Non-pigmented ciliary epithelial cell (primary cell): ENCODE data around the gene ATG7.
"Not testable (repeated sequence)": the region's sequence is repeated elsewhere in the genome, so short reads cannot be mapped to it uniquely, and the experiment has no call there.

Experiments
- DNase-seq: peaks from one replicate; pipeline ENCODE4 v3.0.0-alpha.2; 2010; ENCODE audit warnings: low read depth

Gene ATG7

GRCh38 chr3:11592445-11593298, 320.5 kb downstream of the ATG7 start:
- no peak for DNase-seq

- DNase-seq: no peak
Observed at GRCh38 chr3:11593318-11594034, 321.3 kb downstream of the ATG7 start.

GRCh38 chr3:11595024-11595423, 322.8 kb downstream of the ATG7 start:
- not testable (repeated sequence) for DNase-seq

- no peak for DNase-seq
Observed at GRCh38 chr3:11596387-11596786, 324.2 kb downstream of the ATG7 start.

GRCh38 chr3:11600501-11601282, 328.5 kb downstream of the ATG7 start:
- peak; percentile 97 for DNase-seq

GRCh38 chr3:11601446-11602238, 329.4 kb downstream of the ATG7 start:
- no peak for DNase-seq

- DNase-seq: no peak
Observed at GRCh38 chr3:11602239-11602840, 330.1 kb downstream of the ATG7 start.

- DNase-seq: no peak
Observed at GRCh38 chr3:11602886-11603527, 330.8 kb downstream of the ATG7 start.

GRCh38 chr3:11603628-11604027, 331.4 kb downstream of the ATG7 start:
- DNase-seq: peak; percentile 70

GRCh38 chr3:11604139-11604892, 332.1 kb downstream of the ATG7 start:
- no peak for DNase-seq

- no peak for DNase-seq
Observed at GRCh38 chr3:11605398-11605797, 333.2 kb downstream of the ATG7 start.

GRCh38 chr3:11606090-11606784, 334.0 kb downstream of the ATG7 start:
- no peak for DNase-seq

GRCh38 chr3:11606865-11607440, 334.8 kb downstream of the ATG7 start:
- no peak for DNase-seq
